GM18517 (cell line): ENCODE results near the gene NEU2.

ENCODE experiments used
- ATAC-seq: cut with Tn5 transposase; IDR thresholded peaks from one replicate; pipeline ENCODE4 v1.9.1; 2021; ENCODE audit warnings: mild to moderate bottlenecking, moderate library complexity; ENCODE audit not compliant: unreplicated experiment

The NEU2 gene

DNA sequence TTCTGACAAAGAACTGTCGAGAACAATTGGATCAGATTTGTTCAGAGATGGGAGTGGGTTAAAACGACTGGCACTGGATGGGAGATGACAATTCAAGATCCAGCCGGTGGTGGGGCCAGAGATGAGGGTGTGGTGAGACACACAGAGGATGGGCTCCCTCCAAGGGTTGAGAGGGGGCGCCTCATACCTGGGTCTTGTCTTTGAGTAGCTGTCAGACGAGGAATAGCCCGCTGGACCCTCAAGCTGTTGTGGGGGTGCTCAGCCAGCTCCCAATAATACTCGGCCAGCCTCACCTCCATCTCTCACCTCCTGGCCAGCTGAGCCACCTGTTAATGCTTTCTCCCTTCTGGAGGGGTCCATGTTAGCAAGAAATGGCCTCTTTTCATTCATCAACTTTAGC is 41.6 kb downstream of the NEU2 start:
- no peak for ATAC-seq

DNA sequence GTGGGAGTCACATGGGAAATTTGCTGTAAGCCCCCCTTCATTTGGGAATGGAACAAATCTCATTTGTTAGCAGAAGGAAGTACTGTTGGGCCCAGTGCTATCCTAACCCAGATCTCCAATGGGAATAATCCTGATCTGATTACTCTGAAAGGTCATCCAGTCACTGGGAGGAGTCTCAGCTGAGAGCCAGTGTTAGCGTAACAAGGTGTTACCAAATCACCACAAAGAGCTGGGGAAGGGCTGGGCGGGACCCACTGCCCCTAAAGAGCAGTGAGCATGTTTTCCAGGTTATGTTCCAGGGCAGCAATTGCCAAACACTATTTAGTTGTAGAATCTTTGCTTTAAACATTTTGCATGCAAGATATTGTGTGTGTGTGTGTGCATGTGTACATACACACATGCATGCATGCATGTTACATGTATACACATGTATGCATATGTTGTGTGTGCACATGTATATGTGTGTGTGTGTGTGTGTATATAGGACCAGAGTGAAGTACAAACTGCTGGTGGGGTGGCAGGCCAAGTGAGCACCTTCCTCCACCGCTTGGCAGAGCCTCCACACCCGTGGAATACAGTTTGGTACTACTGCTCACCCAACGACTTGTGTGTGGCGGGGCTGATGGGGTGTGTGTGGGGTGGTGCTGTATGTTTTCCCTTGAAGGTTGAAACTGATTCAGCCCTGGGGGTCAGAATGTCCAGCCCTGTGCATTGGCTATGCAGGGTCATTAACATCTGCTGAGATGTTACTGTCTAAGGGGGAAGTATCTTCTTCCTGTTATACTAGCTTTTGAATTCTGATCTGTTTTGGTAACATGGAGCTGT is 42.9 kb downstream of the NEU2 start:
- ATAC-seq, result no peak

DNA sequence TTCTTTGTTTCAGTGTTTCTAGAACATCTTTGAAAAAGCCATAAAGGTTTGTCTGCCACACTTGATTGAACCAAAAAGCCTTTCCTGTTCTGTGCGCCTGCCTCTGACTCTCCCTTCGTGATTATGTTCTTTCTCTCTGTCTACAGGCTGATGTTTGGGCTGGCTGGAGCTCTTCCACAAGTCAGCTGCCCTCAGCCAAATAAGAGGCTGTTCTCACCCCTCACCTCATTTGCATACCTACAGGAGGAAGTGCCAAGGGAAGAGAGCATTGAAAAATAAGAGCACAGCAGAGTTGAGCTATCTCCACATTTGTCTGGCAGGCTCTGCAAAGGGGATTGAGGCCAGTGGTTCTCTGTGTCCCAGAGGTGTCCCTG is 43.5 kb downstream of the NEU2 start:
- peak; percentile 60 for ATAC-seq

DNA sequence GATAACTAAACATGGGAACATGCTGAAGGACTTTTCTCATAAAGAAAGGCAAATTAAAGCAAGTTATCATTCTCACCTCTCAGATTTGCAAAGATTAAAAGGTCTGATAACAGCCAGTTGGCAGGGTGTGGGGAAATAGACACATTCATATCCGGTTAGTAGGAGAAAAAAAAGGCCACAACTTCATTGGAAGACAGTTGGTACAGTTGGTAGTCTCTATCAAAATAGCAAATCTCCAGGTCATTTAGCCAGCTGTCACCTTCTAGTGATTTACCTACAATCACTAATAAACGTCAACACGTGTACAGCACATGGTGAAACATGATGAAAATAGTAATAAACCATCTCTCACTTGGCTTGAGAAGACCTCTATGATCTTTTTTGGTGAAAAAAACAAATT is 44.3 kb downstream of the NEU2 start:
- no peak for ATAC-seq

DNA sequence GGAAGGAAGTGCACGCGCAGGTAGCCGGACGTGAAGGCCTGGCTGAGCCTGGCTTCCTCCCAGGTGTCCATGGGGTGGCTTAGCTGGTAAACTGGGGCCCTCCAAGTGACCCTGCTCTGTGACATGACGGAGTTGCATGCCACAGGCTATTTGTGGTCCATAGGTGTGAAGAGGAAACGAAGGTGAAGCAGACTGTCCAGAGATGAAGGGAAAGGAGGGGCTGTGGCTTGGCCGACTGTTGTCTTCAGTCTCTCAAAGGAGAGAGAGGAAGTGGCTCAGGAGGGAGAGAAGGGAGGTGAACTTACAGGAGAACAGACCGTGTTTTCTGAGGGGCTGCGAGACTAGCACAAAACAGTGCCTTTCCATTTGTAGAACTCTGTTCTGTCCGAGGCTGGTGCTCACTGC is 47.0 kb downstream of the NEU2 start:
- ATAC-seq, result peak; percentile 41

DNA sequence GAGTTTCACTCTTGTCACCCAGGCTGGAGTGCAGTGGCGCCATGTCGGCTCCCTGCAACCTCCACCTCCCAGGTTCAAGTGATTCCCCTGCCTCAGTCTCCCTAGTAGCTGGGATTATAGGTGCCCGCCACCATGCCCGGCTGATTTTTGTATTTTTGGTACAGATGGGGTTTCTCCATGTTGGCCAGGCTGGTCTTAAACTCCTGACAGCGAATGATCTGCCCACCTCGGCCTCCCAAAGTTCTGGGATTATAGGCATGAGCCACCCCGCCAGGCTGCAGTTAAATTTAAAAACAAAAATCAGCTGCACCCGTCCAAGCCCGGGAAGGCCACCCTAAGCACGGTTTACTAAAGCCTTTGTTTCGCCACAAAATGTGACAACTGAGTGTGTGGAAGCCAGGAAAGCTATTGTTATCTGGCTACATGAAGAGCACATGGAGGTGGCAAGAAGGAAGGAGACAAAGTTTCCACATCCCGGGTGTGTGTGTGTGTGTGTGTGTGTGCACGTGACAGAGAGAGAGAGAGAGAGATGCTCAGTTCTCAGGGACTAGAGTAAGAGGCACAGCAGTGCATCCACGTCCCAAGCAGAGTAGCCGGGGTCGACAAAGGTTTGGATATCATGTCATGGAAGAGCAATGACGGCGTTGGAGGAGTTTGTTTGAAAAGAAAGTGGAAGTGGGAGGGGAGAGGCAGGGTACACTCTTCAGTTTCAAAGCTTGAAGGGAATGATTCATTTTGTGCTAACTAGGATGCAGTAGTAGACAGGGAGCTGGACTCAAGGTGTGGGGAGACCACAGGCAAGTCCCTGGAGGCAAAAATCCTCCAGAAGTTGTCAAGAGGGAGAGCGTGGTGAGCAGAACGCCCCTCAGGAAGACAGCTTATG is 47.7 kb downstream of the NEU2 start:
- no peak for ATAC-seq

DNA sequence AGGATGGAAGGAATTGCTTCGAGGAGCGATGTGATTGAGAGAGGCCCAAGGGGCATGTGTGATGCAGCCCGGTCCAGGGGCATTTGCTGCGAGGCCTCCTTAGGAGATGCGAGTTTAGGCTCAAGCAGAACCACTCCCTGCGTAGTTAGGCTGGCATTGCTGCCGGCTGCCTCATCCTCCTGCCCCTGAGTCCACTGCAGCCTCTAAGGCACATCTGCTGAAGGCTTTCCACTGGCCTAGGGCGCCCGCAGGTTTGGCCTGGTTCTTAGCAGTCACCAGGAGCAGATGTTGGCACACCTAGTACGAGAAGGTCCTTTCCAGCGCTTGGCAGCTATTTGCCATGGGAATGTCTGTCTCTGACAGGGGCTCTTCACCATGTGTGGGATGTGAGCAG is 48.4 kb downstream of the NEU2 start:
- no peak for ATAC-seq

DNA sequence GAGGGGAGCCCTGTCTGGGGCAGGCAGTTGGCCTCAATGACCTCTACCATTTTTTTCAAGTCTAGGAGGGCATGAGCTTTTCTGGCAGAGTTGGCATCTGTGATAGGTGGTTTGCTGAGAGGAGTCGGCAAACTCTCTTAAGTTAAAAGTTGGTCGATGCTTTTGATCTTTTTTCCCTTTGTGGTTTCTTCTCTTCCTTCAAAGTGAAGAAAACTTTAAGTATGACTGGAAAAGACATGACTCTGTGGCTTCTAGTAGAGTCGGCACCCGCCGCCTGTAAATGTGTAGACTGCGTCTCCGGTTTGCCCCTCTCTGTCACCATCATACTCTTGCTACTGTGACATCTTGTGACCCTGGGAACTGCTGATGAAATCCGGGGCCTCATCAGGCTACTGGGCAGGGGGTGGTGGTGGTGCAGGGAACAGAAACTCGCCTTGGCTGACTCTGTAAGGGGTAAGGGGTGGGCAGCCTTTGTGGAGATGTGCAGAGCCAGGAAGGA is 48.8 kb downstream of the NEU2 start:
- ATAC-seq, result peak; percentile 23

DNA sequence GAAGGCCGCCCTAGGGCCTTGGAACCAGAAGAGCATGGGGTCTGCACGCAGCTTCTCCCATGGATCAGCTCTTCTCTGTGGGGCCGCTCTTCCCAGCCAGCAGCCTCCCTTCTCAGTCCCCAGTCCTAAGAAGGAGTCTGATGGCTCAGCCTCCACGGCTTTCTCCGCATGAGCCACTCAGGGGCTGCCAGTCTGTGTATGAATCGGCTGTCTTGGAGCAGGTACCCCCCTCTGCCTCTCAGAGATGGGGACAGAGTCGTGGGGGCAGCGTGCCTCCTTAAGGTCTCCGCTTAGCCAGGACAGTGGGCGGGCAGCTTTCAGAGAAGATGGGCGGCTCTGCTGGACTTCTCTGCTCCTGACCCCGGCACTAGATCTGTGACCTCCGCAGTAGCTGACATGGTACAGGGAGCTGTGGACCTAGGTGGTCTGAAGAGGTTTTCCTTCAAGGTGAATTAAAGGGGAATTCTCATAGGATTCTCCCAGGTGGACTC is 49.3 kb downstream of the NEU2 start:
- ATAC-seq, result peak; percentile 1

DNA sequence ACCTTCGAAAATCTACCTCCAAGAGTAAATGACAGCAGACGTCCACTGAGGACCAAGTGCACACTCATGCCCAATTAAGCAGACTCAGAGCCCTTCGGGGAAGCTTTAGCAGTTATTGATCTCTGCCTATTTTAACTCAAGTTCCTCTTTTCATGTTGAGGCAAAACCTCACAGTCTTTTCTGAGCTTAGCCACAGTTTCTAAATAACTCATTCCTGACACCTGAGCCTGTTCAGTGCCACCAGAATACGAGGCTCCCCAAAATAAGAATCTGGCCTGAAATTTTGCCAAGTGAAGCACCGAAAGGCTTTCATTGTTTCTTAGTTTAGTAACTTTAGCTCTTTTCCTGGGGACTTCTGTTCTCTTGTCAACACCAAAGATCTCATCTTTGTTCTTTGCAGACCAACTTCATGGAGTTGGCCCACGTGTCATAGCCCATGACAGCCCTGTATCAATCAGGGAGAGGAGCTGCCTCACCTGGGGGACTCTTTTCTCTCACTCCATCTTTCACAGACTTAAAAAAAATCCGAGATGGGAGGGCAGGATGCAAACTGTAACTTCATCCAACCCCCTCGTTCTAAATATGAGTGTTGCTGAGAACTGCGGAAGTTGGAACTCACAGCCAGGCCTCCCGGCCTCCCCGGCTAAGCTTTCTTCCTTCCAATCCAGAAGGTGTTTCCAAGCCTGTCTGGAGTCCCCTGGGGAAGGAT is 49.9 kb downstream of the NEU2 start:
- ATAC-seq, result peak; percentile 49

DNA sequence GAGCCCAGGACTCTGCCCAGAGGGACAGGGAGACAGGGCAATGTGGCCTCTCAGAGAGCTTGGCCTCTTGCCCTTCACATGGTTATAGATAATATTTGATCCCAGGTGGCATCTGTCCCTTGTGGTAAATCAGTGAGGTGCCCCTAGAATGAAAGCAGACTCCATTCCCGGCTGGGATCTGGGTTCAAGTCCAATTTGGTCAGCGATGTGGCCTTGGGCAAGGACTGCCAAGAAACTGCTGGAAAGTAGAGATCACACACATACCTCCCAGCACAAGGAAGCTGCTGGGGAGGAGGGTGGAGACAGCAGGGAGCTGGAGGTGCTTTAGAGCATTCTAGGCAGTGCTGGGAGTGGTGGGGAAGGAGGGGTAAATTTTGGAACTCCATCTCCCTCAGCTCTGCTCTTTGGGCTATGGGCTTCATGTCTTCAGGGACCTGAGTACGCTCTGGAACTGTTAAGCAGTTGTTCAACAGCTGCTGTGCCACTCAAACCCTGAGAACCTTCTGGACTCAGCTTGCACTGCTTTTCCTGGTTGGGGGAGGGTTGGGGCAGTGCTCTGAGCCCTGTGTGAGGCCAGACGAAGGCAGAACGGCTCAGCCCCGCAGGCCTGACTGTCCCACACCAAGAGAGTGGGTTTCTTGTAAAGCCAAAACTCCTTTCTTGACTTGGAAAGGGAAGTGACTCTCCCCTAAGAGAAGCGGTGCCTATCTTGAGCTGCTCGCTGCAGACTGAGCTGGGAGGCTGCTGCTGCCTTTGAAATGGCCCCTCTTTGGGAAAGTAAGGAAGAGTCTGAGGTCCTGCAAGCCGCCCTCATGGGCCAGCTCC is 50.7 kb downstream of the NEU2 start:
- ATAC-seq, result no peak

DNA sequence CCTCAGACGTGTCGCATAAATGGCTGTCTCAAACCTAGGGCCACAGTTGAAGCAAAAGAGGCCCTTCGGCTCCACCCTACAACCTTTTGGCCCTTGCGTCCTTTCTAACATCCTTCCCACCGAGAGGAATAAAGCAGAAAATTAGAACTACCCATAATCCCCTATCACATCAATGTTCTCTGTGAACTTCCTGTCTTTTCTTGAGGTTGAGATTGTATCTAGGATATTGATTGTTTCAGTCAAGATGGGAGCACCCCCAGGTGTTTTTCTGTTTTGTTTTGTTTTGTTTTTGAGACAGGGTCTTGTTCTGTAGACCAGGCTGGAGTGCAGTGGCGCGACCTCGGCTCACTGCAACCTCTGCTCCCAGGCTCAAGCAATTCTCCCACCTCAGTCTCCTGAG is 51.3 kb downstream of the NEU2 start:
- ATAC-seq, result no peak

DNA sequence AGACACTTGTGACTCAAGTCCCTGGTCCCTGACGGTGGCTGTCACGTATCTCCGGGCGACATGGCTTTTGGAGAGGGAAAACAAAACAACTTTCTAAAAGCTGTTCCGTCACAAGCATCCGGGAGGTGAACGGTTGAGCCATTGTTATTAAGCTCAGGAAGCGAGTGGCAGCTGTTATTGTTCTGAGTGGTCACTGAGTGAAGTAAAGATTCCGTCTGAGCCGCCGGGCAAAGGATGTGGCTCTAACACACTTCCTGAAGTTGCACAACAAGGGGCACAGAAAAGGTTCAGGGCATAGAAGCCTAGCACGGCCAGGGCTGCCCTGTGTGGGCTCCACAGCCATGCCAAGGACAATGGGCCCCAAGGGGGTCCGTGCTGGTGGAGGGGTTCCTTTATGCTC is 52.0 kb downstream of the NEU2 start:
- peak; percentile 32 for ATAC-seq
